GM21529 (cell line): ENCODE data around the gene GPATCH2L.

Experiments used
- ATAC-seq: cut with Tn5 transposase; IDR thresholded peaks from one replicate; pipeline ENCODE4 v1.9.1; 2021; ENCODE audit not compliant: unreplicated experiment

Gene GPATCH2L

GRCh38 chr14:76151398-76152332 lies at the start of gene GPATCH2L:
Gene GPATCH2L, plus strand, starts transcription at chr14:76151922. Its CDS starts 2,442 bp downstream, at chr14:76154364.
- ATAC-seq: peak; percentile 84

GRCh38 chr14:76104802-76105355 lies 46.8 kb upstream of the GPATCH2L start:
- no peak for ATAC-seq

- ATAC-seq: no peak
These were observed 45.5 kb upstream of the GPATCH2L start for GRCh38 chr14:76106188-76106587.

GRCh38 chr14:76109087-76109880 lies 42.4 kb upstream of the GPATCH2L start:
- no peak for ATAC-seq

GRCh38 chr14:76112889-76113624 lies 38.7 kb upstream of the GPATCH2L start:
- ATAC-seq: no peak

GRCh38 chr14:76113691-76114090 lies 38.0 kb upstream of the GPATCH2L start:
- no peak for ATAC-seq

GRCh38 chr14:76115010-76115422 lies 36.7 kb upstream of the GPATCH2L start:
- no peak for ATAC-seq

- no peak for ATAC-seq
These were observed 33.8 kb upstream of the GPATCH2L start for GRCh38 chr14:76117789-76118484.

- no peak for ATAC-seq
These were observed 33.1 kb upstream of the GPATCH2L start for GRCh38 chr14:76118594-76118993.

GRCh38 chr14:76121089-76121748 lies 30.5 kb upstream of the GPATCH2L start:
- ATAC-seq: no peak

GRCh38 chr14:76123426-76124225 lies 28.1 kb upstream of the GPATCH2L start:
- ATAC-seq: no peak

GRCh38 chr14:76125511-76125910 lies 26.2 kb upstream of the GPATCH2L start:
- ATAC-seq: no peak

GRCh38 chr14:76126076-76126475 lies 25.6 kb upstream of the GPATCH2L start:
- ATAC-seq: no peak

- no peak for ATAC-seq
These were observed 21.7 kb upstream of the GPATCH2L start for GRCh38 chr14:76129851-76130576.

- no peak for ATAC-seq
These were observed 20.4 kb upstream of the GPATCH2L start for GRCh38 chr14:76131071-76131965.

GRCh38 chr14:76133103-76133502 lies 18.6 kb upstream of the GPATCH2L start:
- no peak for ATAC-seq

- ATAC-seq: no peak
These were observed 17.5 kb upstream of the GPATCH2L start for GRCh38 chr14:76134231-76134630.
